ENCODE measurements around the gene PGM5.
"Not testable (repeated sequence)": the region's sequence is repeated elsewhere in the genome, so short reads cannot be mapped to it uniquely, and the experiment has no call there.

GRCh38 chr9:68412754-68413153 is 56.3 kb downstream of the PGM5 start:
- not testable (repeated sequence) for TF ChIP-seq ZNF425 (CRISPR knock-in tag; conservative IDR thresholded peaks at IDR 0.05); CTCF (IDR thresholded peaks at IDR 0.05); CREB1 (CRISPR knock-in tag; IDR thresholded peaks at IDR 0.05); JAZF1 (CRISPR knock-in tag; IDR thresholded peaks at IDR 0.05); HMGXB4 (CRISPR knock-in tag; IDR thresholded peaks at IDR 0.05); MYBL2 (CRISPR knock-in tag; IDR thresholded peaks at IDR 0.05); ESRRA (CRISPR knock-in tag; IDR thresholded peaks at IDR 0.05; ENCODE audit: borderline replicate concordance); ELF4 (CRISPR knock-in tag; IDR thresholded peaks at IDR 0.05; ENCODE audit: low read depth)
